K562 (cell line): ENCODE measurements around the gene PNPLA1. TPM values are rescaled to one million over a fixed set of nuclear protein-coding genes. Genes with fewer than 3 reads are reported as not detected.
A peak's percentile ranks its signal among the peaks of the same experiment; 100 is the strongest.

Experiments used
- MXI1 ChIP-seq: IDR thresholded peaks from 2 replicates; pipeline ENCODE4 v1.6.1; 2011; ENCODE audit warnings: low read depth, mild to moderate bottlenecking, improper control_type of control experiment, low read length
- PKNOX1 ChIP-seq: fragments of 450-650 bp; IDR thresholded peaks from 2 replicates; pipeline ENCODE4 v1.6.1; 2016
- RBFOX2 ChIP-seq: fragments of 200-400 bp; formaldehyde crosslinking; IDR thresholded peaks from 2 replicates; pipeline ENCODE4 v1.6.1; 2017; ENCODE audit warnings: low read depth, mild to moderate bottlenecking, low read length, moderate library complexity
- RFX1 ChIP-seq: fragments of 450-650 bp; IDR thresholded peaks from 2 replicates; pipeline ENCODE4 v1.6.1; 2016; ENCODE audit warnings: mild to moderate bottlenecking, moderate library complexity
- ZBTB33 ChIP-seq: sonication (generic); formaldehyde crosslinking; IDR thresholded peaks from 2 replicates; pipeline ENCODE4 v1.8.1; 2023; ENCODE audit warnings: mild to moderate bottlenecking, missing genetic modification reagents
- ZNF507 ChIP-seq: conservative IDR thresholded peaks from 2 replicates; pipeline ENCODE4 v1.6.1; 2017; ENCODE audit warnings: missing genetic modification characterization, missing compliant biosample characterization
- polyA plus RNA-seq, 8 experiments: library from polyadenylated mRNA; depleted of rRNA in 4 of 8; stranded (reverse) in 5 of 8; unstranded in 3 of 8; fragments of >200 nt; fragmentation: Nextera tagmentation in 2 of 8; fragmentation: Illumina TruSeq in 1 of 8; extraction: Ambion mirVana in 2 of 8; extraction: Trizol in 1 of 8; gene quantifications; 2 replicates each; pipeline versions ENCODE4 v1.2.1 to v1.2.3, GENCODE V29; 2011 to 2014; ENCODE audit warnings: inconsistent platforms in 1 of 8, missing spikeins in 1 of 8
- total RNA-seq, 7 experiments: library from RNA; depleted of rRNA in 6 of 7; stranded (reverse); fragments of >200 nt in 6 of 7; fragmentation: Illumina TruSeq in 2 of 7; extraction: Trizol in 2 of 7; gene quantifications; 2 replicates each; pipeline versions ENCODE4 v1.2.1 to v1.2.3, GENCODE V29; 2011 to 2021; ENCODE audit warnings: low replicate concordance in 1 of 7

Gene PNPLA1
- total and polyA plus RNA-seq, 9 of the 15 experiments (the other 6 are each of a cell fraction or from before 2014, with no cell fraction given): 0.04 to 0.27 (median 0.13) TPM; not detected in 2

GRCh38 chr6:36345681-36346466 lies 76.0 kb downstream of the PNPLA1 start (continued):
- TF ChIP-seq PKNOX1 (peak; percentile 97), ZNF507 (tag) (no peak), RFX1 (peak; percentile 97), RBFOX2 (no peak), ZBTB33 (CRISPR knock-in tag) (peak; percentile 91), MXI1 (peak; percentile 85)
